C4-2B (cell line): Measurements from ENCODE around the gene BPIFB6.

Experiments used
- H3K27ac ChIP-seq: fragments of 450-650 bp; 2 replicates; pipeline ENCODE4 v1.5.1; 2017
- CTCF ChIP-seq: fragments of 450-650 bp; conservative IDR thresholded peaks from 2 replicates; pipeline ENCODE4 v1.5.1; 2017; ENCODE audit warnings: mild to moderate bottlenecking
- ZFX ChIP-seq: fragments of 450-650 bp; IDR thresholded peaks from 2 replicates; pipeline ENCODE4 v1.6.1; 2017

Gene BPIFB6

GRCh38 chr20:32986331-32986966, 45.0 kb upstream of the BPIFB6 start:
- TF ChIP-seq ZFX (no peak), CTCF (no peak)
- no peak overlapping the region for H3K27ac ChIP-seq

GRCh38 chr20:32987044-32987825, 44.2 kb upstream of the BPIFB6 start:
- TF ChIP-seq CTCF (no peak), ZFX (no peak)
- no peak overlapping the region for H3K27ac ChIP-seq

GRCh38 chr20:32988008-32988407, 43.4 kb upstream of the BPIFB6 start:
- no peak overlapping the region for H3K27ac ChIP-seq
- TF ChIP-seq ZFX (no peak), CTCF (no peak)

GRCh38 chr20:32989507-32990283, 41.8 kb upstream of the BPIFB6 start:
- TF ChIP-seq CTCF (no peak), ZFX (no peak)
- no peak overlapping the region for H3K27ac ChIP-seq

GRCh38 chr20:32990426-32990825, 41.0 kb upstream of the BPIFB6 start:
- TF ChIP-seq CTCF, result no peak
- TF ChIP-seq ZFX, result no peak

GRCh38 chr20:32991383-32991782, 40.1 kb upstream of the BPIFB6 start:
- no peak overlapping the region for H3K27ac ChIP-seq
- no peak for TF ChIP-seq ZFX
- TF ChIP-seq CTCF, result no peak

More at GRCh38 chr20:32990426-32990825, 41.0 kb upstream of the BPIFB6 start:
- no peak overlapping the region for H3K27ac ChIP-seq
